MM.1S (cell line): ENCODE results near the gene ZNF142.

ENCODE experiments used
- EZH2 ChIP-seq: fragments of 300-600 bp; sonication (generic); optimal IDR thresholded peaks from 2 replicates; pipeline ENCODE3; 2017; ENCODE audit warnings: low read depth, mild to moderate bottlenecking, antibody characterized with exemption, low read length, mixed read lengths
- EZH2phosphoT487 ChIP-seq: fragments of 300-600 bp; sonication (generic); IDR thresholded peaks from 2 replicates; pipeline ENCODE4 v1.6.1; 2018; ENCODE audit warnings: antibody characterized with exemption, low read length
- TF ChIP-seq, protein P1 (sequence below): fragments of 300-600 bp; sonication (generic); IDR thresholded peaks from 2 replicates; pipeline ENCODE4 v1.5.1; 2016; ENCODE audit warnings: antibody characterized with exemption, low read length, mixed read lengths

DNA sequence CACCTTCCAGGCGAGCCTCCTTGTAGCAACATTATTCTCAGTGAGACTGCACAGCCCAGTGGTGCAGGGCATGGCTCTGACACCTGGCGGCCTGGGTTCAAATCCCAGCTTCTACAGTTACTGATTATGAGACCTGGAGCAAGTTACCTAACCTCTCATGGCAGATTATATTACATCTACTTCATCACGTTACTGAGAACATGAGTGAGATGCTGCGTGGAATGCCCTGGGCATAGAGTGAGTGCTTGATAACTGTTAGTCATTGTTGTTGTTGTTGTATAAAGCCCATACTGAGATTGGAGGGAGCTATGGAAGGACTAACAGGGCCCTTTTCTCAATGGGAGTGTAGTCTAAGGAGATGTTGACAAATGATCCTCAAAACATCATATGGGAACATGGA is 33.1 kb downstream of the ZNF142 start:
- TF ChIP-seq, protein P1, sequence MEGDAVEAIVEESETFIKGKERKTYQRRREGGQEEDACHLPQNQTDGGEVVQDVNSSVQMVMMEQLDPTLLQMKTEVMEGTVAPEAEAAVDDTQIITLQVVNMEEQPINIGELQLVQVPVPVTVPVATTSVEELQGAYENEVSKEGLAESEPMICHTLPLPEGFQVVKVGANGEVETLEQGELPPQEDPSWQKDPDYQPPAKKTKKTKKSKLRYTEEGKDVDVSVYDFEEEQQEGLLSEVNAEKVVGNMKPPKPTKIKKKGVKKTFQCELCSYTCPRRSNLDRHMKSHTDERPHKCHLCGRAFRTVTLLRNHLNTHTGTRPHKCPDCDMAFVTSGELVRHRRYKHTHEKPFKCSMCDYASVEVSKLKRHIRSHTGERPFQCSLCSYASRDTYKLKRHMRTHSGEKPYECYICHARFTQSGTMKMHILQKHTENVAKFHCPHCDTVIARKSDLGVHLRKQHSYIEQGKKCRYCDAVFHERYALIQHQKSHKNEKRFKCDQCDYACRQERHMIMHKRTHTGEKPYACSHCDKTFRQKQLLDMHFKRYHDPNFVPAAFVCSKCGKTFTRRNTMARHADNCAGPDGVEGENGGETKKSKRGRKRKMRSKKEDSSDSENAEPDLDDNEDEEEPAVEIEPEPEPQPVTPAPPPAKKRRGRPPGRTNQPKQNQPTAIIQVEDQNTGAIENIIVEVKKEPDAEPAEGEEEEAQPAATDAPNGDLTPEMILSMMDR, result no peak
- TF ChIP-seq EZH2 (no peak), EZH2phosphoT487 (no peak)
